ENCODE measurements around the gene RAB1A.

DNA sequence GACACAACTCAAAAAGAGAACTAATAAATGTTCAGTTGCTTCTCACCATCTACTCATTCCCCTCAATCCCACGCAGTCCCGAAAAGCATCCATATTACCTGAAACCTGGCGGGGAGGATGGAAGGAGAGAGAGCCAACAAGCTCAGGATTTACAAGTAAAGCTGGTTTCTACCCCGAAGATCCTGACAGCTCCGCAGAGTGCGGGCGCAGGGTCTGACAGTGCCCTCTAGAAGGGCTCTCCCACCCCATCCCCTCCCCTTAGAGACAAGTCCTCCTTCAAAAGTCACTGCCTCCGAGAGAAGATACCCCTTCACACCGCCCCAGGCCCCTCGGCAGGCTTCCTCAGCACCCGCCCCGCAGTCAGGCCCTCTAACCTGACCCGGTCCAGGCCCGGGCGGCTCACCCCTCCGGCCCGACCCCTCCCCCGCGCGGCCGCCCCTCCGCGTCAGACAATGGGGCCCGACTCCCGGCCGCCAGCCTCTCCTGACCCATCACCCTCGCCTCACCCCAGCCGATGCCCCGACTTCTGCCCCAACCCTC, 550 bp downstream of the RAB1A start:
- no peak for TF ChIP-seq CTCF (IDR thresholded peaks at IDR 0.05; ENCODE audit: insufficient read depth, low read depth, low read length)
- TF ChIP-seq EZH2 (IDR thresholded peaks at IDR 0.05; ENCODE audit: insufficient read depth, low read length): no peak

Measured in astrocyte (in vitro differentiated cells and primary cell).